Endothelial cell of umbilical vein (primary cell): Measurements from ENCODE around the gene HEPHL1. TPM values are rescaled to one million over a fixed set of nuclear protein-coding genes. Genes with fewer than 3 reads are reported as not detected.

Experiments
- BruUV-seq: library from RNA; stranded (reverse); fragments of 400-500 nt; replicated peaks from 2 replicates; lab custom pipeline; 2021; lab: Mats Ljungman, UMichigan
- CTCF ChIA-PET: fragments of 300-600, 350-600 bp; sonication (Branson Sonifier 250); formaldehyde crosslinking; loops from one replicate; lab custom pipeline; 2021; ENCODE audit warnings: antibody characterized with exemption, inconsistent platforms; lab: Charles Lee
- POLR2A ChIA-PET: fragments of 300-600, 350-600 bp; sonication (Branson Sonifier 250); formaldehyde crosslinking; loops from one replicate; lab custom pipeline; 2021; ENCODE audit warnings: antibody characterized with exemption, inconsistent platforms; lab: Charles Lee
- DNase-seq: peaks from one replicate; pipeline ENCODE4 v3.0.0-alpha.2; 2011; ENCODE audit warnings: low read depth, low spot score
- FAIRE-seq: peaks from 2 replicates; lab custom pipeline; 2011; peaks lifted over from hg19 to GRCh38; lab: Jason Lieb, UNC
- H2AFZ ChIP-seq: 2 replicates; pipeline ENCODE4 v1.6.0; 2012; ENCODE audit warnings: low read depth, low read length, control low read depth, inconsistent platforms
- H3K27ac ChIP-seq: 2 replicates; pipeline ENCODE4 v1.5.1; 2011; ENCODE audit warnings: low read depth, mild to moderate bottlenecking, control low read depth, low read length, moderate library complexity; ENCODE audit not compliant: insufficient read depth
- H3K27me3 ChIP-seq, 2 experiments: 2 replicates each; pipeline versions ENCODE4 v1.6.0 to v1.6.1; 2011; ENCODE audit warnings: low read length in 2 of 2, mixed read lengths in 1 of 2; ENCODE audit not compliant: control insufficient read depth in 2 of 2, insufficient read depth in 2 of 2
- H3K36me3 ChIP-seq, 2 experiments: 2 replicates in 1 of 2; 3 replicates in 1 of 2; pipeline ENCODE4 v1.5.1; 2011; ENCODE audit warnings: low read length in 2 of 2, mild to moderate bottlenecking in 1 of 2, moderate library complexity in 1 of 2; ENCODE audit not compliant: control insufficient read depth in 2 of 2, insufficient read depth in 2 of 2; ENCODE audit errors: extremely low read depth in 1 of 2
- H3K4me1 ChIP-seq: 3 replicates; pipeline ENCODE4 v1.5.1; 2011; ENCODE audit warnings: mild to moderate bottlenecking, low read length; ENCODE audit not compliant: control insufficient read depth, insufficient read depth; ENCODE audit errors: extremely low read depth
- H3K4me2 ChIP-seq: 2 replicates; pipeline ENCODE4 v1.6.1; 2011; ENCODE audit warnings: low read length, control low read depth, mixed read lengths; ENCODE audit not compliant: insufficient read depth
- H3K4me3 ChIP-seq, 3 experiments: fragments of 200-600 bp in 1 of 3; sonication (generic), shearing (Covaris generic) in 1 of 3; replicated peaks in 1 of 3; 2 replicates each; pipeline ENCODE4 v1.5.1; 2011 to 2016; ENCODE audit warnings: control low read depth in 3 of 3, low read length in 3 of 3, mild to moderate bottlenecking in 2 of 3, inconsistent platforms in 1 of 3, low read depth in 1 of 3, moderate library complexity in 1 of 3; ENCODE audit not compliant: insufficient read depth in 1 of 3
- H3K79me2 ChIP-seq: 2 replicates; pipeline ENCODE4 v1.6.0; 2012; ENCODE audit warnings: low read length, inconsistent platforms; ENCODE audit not compliant: control insufficient read depth, insufficient read depth
- H3K9ac ChIP-seq: replicated peaks from 2 replicates; pipeline ENCODE3; 2011; ENCODE audit warnings: low read length, control low read depth; ENCODE audit not compliant: insufficient read depth; ENCODE audit errors: extremely low read depth
- H3K9me1 ChIP-seq: replicated peaks from 3 replicates; pipeline ENCODE4 v1.6.0; 2011; ENCODE audit warnings: mild to moderate bottlenecking, low read length; ENCODE audit not compliant: control insufficient read depth, insufficient read depth; ENCODE audit errors: extremely low read depth
- H3K9me3 ChIP-seq: replicated peaks from 2 replicates; pipeline ENCODE4 v1.5.1; 2012; ENCODE audit warnings: low read length, inconsistent platforms; ENCODE audit not compliant: control insufficient read depth, insufficient read depth
- H4K20me1 ChIP-seq: replicated peaks from 2 replicates; pipeline ENCODE3; 2011; ENCODE audit warnings: mild to moderate bottlenecking, low read length; ENCODE audit not compliant: control insufficient read depth, insufficient read depth; ENCODE audit errors: extremely low read depth
- EZH2 ChIP-seq: IDR thresholded peaks from 2 replicates; pipeline ENCODE4 v1.6.1; 2012; ENCODE audit warnings: borderline replicate concordance, low read depth, mild to moderate bottlenecking, moderate library complexity, low read length, inconsistent platforms; ENCODE audit not compliant: severe bottlenecking
- FOS ChIP-seq: IDR thresholded peaks from 2 replicates; pipeline ENCODE4 v1.6.1; 2011; ENCODE audit warnings: mild to moderate bottlenecking, low read length, moderate library complexity, borderline replicate concordance; ENCODE audit not compliant: insufficient read depth
- GATA2 ChIP-seq: IDR thresholded peaks from 2 replicates; pipeline ENCODE4 v1.7.0; 2011; ENCODE audit warnings: low read depth, mild to moderate bottlenecking, moderate library complexity, mixed read lengths, low read length; ENCODE audit not compliant: insufficient read length, insufficient read depth
- JUN ChIP-seq: IDR thresholded peaks from 2 replicates; pipeline ENCODE4 v1.6.1; 2011; ENCODE audit warnings: borderline replicate concordance, low read depth; ENCODE audit not compliant: insufficient read length, insufficient read depth
- MYC ChIP-seq: IDR thresholded peaks from one replicate; pipeline ENCODE4 v1.6.1; 2011; ENCODE audit warnings: mild to moderate bottlenecking, low read depth, low read length
- POLR2A ChIP-seq: IDR thresholded peaks from 2 replicates; pipeline ENCODE4 v1.6.1; 2012; ENCODE audit warnings: low read depth, mild to moderate bottlenecking, control low read depth, low read length
- POLR2AphosphoS5 ChIP-seq: IDR thresholded peaks from 2 replicates; pipeline ENCODE4 v1.6.1; 2012; ENCODE audit warnings: low read depth, mild to moderate bottlenecking, control low read depth, low read length, moderate library complexity; ENCODE audit not compliant: insufficient read depth
- dilution Hi-C: fragments of 300-500 bp; cut with MboI; formaldehyde crosslinking; loops from one replicate; pipeline ENCODE4 v1.15.0; 2019; ENCODE audit warnings: low sequenced_read_pairs; ENCODE audit not compliant: extremely low pct_ligation_motif_present
- intact Hi-C: fragments of 100-400 bp; cut with micrococcal nuclease; formaldehyde crosslinking; loops from one replicate; pipeline ENCODE4 v1.10.0; 2022
- polyA plus RNA-seq, 4 experiments: library from polyadenylated mRNA; depleted of rRNA in 3 of 4; stranded (reverse) in 3 of 4; unstranded in 1 of 4; fragments of >200 nt; gene quantifications; 2 replicates each; pipeline versions ENCODE4 v1.2.1 to v1.2.3, GENCODE V29; 2011 to 2012; ENCODE audit warnings: missing spikeins in 1 of 4
- total RNA-seq: library from RNA; stranded (reverse); gene quantifications from 2 replicates; pipeline ENCODE4 v1.2.3, GENCODE V29; 2021
- TF ChIP-seq, protein P1 (sequence below), 2 donors: IDR thresholded peaks; 1 replicate in 1 of 2; 2 replicates in 1 of 2; pipeline ENCODE4 v1.5.1; 2011; ENCODE audit warnings: low read length in 2 of 2, mild to moderate bottlenecking in 2 of 2, moderate library complexity in 2 of 2, control low read depth in 1 of 2, inconsistent platforms in 1 of 2, low read depth in 1 of 2; ENCODE audit not compliant: insufficient read depth in 1 of 2; ENCODE audit errors: extremely low read depth in 1 of 2
- TF ChIP-seq, protein P2 (sequence below): IDR thresholded peaks from 2 replicates; pipeline ENCODE4 v1.6.1; 2011; ENCODE audit not compliant: insufficient read depth, insufficient read length

HEPHL1 gene
- total and polyA plus RNA-seq, 2 donors (not counting 3 experiments of a cell fraction or from before 2014, with no cell fraction given), result not detected

DNA sequence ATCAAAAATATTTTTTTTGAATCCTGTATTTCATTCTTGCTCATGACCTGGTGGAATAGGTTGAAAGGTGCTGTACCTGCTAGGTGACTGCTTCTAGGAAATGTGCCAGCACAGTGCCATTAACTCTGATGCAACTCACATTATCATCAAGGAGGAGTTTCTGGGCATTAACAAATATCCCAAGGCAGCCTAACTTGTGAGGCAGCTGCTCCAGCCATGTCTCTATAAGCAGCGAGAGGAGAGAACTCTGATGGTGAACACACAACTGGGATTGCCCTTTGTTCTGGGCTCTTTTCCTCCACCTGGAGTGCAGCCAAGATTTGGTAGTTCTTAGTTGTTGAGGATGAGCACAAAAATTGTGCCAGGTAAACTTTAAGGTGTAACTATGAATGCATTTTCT lies 25.6 kb downstream of the HEPHL1 start:
- POLR2A ChIA-PET, result no interaction called here
- no peaks in the 10 kb centered on the region for H3K79me2 ChIP-seq
- no peak for FAIRE-seq
- no peaks in the 10 kb centered on the region for H3K9me3 ChIP-seq
- no TSS peak for BruUV-seq
- dilution Hi-C loops, result no loop called here
- no peak overlapping the region for H3K4me2 ChIP-seq
- H3K9me1 ChIP-seq, result no peaks in the 10 kb centered on the region
- TF ChIP-seq FOS (no peak), EZH2 (no peak), POLR2AphosphoS5 (no peak), GATA2 (no peak), MYC (no peak), JUN (no peak), POLR2A (no peak)
- TF ChIP-seq, protein P1, sequence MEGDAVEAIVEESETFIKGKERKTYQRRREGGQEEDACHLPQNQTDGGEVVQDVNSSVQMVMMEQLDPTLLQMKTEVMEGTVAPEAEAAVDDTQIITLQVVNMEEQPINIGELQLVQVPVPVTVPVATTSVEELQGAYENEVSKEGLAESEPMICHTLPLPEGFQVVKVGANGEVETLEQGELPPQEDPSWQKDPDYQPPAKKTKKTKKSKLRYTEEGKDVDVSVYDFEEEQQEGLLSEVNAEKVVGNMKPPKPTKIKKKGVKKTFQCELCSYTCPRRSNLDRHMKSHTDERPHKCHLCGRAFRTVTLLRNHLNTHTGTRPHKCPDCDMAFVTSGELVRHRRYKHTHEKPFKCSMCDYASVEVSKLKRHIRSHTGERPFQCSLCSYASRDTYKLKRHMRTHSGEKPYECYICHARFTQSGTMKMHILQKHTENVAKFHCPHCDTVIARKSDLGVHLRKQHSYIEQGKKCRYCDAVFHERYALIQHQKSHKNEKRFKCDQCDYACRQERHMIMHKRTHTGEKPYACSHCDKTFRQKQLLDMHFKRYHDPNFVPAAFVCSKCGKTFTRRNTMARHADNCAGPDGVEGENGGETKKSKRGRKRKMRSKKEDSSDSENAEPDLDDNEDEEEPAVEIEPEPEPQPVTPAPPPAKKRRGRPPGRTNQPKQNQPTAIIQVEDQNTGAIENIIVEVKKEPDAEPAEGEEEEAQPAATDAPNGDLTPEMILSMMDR (IDR thresholded peaks at IDR 0.05; ENCODE audit: extremely low read depth in 1 of 2, insufficient read depth in 1 of 2, low read depth in 1 of 2, low read length in 2 of 2), result no peak
- TF ChIP-seq, protein P2, sequence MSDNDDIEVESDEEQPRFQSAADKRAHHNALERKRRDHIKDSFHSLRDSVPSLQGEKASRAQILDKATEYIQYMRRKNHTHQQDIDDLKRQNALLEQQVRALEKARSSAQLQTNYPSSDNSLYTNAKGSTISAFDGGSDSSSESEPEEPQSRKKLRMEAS, result no peak
- no peak overlapping the region for H3K9ac ChIP-seq
- H3K27me3 ChIP-seq, result no peaks in the 10 kb centered on the region
- intact Hi-C loops, result no loop called here
- H3K4me1 ChIP-seq, result no peaks in the 10 kb centered on the region
- H3K4me3 ChIP-seq, result no peak overlapping the region
- H3K27ac ChIP-seq, result no peak overlapping the region
- no peaks in the 10 kb centered on the region for H4K20me1 ChIP-seq
- CTCF ChIA-PET, result no interaction called here
- H3K36me3 ChIP-seq, result no peaks in the 10 kb centered on the region
- DNase-seq, result no peak
- no peak overlapping the region for H2AFZ ChIP-seq
